MV-4-11 (cell line): Measurements from ENCODE around the gene EMILIN3.

Experiments
- DNase-seq: peaks from one replicate; lab custom pipeline; 2025; lab: John Stamatoyannopoulos, UW

EMILIN3 gene

DNA sequence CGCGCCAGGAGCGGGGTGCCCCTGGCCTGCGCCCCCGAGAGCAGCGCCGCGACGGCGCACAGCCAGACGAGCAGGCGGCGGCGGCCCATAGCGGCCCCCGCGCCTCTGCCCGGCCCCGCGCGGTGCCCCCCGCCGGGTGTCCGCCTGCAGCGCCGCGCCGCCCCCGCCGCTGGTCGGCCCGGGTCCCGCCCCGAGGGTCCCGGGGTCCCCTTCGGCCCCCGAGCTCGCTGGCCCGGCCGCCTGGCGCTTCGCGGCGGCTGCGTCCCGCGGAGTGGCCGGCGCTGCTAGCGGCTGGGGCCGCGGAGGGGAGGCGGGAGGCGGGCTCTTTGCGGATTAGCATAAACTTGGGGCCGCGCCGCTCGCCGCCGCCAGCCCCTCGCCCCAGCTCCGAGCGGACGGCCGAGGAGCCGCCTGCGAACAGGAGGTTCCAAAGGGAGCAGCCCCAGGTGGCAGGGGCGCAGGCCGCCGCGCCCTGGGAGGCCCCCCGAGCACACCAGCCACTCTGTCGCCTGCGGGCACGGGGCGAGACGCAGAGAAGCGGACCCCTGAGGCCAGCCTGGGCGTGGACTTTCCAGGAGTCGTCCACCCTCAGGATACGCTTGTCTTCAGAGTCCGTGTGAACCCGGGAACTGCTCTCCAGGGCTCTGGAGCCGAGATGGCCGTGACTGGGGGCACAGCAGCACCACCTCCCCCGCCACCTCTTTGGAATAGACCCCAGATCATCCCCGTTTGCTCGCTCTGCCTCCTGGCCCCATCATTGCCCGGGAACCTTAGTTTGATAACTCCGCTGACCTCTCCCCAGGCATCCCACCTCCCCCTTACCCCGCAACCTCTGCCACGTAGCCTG lies at the start of gene EMILIN3:
Gene EMILIN3, minus strand, starts transcription at position 273 of the 847 bp plus-strand sequence. Its CDS starts 184 bp downstream, at position 89.
- DNase-seq = no peak

- no peak for DNase-seq
Observed at GRCh38 chr20:41415191-41415590, 48.6 kb upstream of the EMILIN3 start.

DNA sequence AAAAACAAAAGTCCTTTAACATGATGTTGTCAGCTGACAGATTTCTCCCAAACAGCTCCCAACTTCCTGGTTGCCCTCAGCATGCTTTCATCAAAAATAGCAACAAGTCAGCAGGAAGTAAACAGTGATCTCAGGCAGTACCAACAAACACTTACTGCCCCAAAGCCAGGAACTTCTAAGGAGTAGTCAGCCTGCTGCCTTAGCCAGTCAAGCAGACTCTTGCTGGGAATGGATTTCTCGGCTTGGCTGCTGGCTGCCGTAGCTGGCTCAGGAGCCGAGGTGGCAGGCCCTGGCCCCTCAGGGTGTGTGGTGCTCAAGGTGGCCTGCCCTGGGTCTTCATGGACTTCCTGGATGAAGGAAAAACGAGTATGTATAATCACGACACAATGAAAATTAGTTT lies 46.6 kb upstream of the EMILIN3 start:
- no peak for DNase-seq

DNA sequence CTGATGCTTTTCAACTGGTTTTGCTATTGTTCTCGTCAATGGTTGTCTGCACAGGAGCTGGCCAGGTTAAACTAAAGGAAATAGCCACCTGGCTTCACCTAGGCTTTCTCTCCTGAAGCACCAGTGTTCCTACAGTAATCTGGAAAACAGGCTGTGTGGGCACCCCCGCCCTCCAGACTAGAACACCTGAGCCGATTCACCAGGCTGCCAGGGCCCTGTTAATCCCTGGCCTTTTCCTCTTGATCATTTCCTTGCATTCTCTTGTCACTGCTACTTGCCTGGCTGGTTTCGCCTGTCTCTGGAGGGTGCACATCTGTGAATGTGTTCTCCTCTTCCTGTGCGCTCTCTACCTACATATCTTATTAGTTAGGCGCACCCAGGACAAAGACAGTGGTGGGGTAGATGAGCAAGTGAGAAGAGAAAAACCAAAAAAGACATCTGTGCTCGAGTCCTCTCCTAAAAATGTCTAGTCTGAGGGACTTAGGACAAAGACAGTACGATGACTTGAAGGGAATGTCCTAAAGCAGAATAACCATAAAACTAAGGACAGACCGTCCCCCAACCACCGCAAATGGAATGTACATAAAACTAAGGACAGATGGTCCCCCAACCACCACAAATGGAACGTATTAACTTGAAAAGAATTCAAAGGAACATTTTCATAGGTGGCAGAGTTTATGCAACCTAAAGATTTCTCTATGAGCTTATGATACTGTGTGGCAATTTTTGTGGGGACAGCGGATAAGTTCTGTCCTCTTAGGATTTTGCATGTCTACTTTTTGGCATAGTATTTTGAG lies 45.9 kb upstream of the EMILIN3 start:
- no peak for DNase-seq

DNA sequence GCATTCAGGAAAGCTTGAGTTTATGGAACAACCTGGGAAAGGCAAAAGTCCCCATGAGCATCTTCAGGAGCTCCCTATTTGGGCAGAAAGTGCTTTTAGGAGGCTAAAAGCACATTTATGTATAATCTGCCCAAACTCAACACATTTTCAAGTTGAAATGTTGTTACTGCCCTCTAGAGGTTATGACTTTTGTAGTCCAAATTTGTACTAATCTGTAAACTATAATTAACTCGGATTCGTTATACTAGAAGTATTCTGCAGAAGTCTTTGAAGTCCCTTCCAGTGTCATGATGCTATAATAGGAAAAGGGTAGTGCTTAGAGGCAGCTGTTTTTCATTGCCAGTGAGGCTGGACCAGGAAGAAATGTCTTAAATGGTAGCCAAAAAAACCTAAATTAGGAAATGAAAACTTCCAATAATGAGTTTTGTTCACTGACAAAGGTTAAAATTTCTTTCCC lies 44.8 kb upstream of the EMILIN3 start:
- DNase-seq = peak; percentile 53

- DNase-seq = peak; percentile 29
Observed at GRCh38 chr20:41408986-41409385, 42.4 kb upstream of the EMILIN3 start.

DNA sequence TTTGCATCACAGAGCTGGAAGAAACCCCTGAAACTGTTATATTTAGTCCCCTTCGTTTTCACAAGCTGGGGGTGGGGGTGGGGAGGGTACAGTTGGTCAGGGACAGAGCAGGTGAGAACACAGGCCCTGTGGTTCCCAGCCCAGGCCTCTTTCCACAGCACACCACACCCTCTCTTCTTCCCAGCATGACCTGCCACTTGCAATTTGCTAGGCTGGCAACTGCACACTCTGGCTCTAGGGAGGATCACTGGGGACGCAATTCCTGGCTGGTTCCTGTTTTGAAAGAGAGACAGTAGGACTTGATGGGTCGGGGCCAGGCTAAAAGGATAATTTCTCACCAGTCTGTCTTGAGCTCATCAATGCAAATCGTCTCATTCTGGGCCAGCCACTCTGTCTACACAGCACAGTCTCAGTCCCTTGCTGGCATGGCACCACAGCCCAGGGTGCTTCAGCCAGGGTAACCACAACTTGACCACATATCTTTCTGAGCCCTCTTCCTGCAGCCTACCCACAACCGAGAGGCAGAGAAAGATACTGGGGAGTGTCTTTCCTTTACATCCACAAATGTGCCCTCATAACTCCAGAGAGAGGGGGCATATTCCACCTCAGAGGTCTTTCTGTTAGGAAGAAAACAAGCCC lies 41.7 kb upstream of the EMILIN3 start:
- DNase-seq = peak; percentile 80

GRCh38 chr20:41407607-41408006 lies 41.0 kb upstream of the EMILIN3 start:
- no peak for DNase-seq

- no peak for DNase-seq
Observed at GRCh38 chr20:41406896-41407444, 40.4 kb upstream of the EMILIN3 start.

GRCh38 chr20:41406353-41406752 lies 39.7 kb upstream of the EMILIN3 start:
- DNase-seq = no peak

DNA sequence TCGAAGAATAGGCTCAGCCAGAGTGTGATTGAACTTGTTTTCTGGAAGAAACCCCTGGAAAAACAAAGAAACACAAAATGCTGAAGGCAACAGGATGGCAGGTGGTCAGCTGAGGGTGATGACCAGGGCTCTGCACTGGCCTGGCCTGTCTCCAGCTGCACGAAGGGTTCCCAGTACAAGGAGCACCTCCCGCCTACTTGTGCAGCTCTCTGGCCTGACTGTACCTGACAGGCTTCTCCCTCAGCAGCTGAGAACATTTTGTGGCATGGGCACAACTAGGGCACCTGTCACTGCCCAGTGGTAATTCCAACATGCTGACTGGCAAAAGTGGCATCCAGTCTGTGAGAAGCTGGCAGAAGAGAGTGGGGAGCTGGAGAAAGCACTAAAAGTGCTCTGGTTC lies 38.8 kb upstream of the EMILIN3 start:
- DNase-seq = no peak

DNA sequence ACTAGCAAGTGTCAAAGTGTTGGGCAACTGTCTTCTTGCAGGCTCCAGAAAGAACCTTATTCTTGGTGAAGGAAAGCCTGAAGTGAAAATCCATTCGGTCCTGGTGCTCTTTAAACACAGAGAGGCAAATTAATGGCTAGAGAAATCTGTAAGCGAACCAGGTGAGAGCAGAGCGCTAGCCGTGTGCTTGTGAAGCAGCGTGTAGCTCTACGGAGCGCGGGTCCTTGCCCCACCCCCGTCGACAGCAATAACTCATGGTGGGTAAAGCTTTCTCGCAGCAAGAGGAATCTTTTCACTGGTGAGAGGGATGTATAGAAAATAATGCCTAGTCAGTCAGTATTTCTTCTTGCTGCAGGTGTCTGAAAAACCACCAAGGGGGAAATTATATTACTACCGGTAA lies 37.0 kb upstream of the EMILIN3 start:
- DNase-seq = no peak

DNA sequence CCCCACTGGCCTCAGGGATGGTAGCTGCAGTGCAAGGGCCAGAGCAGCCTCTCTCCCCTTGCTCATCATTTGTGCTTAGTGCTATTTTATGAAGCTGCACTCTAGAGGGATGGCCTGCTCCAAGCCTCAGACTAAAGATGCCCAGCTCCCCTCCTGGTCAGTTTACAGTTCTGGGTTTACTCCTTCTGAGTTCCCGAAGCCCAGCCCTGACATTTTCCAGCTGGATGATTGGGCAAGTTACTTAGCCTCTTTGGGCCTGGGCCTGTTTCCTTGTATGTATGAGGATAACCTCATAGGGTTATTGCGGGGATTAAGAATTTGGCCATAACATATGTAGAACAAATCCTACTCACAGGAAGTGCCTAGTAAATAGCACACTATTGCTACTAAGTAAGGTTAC lies 31.8 kb upstream of the EMILIN3 start:
- no peak for DNase-seq

- no peak for DNase-seq
Observed at GRCh38 chr20:41395667-41396664, 29.3 kb upstream of the EMILIN3 start.

DNA sequence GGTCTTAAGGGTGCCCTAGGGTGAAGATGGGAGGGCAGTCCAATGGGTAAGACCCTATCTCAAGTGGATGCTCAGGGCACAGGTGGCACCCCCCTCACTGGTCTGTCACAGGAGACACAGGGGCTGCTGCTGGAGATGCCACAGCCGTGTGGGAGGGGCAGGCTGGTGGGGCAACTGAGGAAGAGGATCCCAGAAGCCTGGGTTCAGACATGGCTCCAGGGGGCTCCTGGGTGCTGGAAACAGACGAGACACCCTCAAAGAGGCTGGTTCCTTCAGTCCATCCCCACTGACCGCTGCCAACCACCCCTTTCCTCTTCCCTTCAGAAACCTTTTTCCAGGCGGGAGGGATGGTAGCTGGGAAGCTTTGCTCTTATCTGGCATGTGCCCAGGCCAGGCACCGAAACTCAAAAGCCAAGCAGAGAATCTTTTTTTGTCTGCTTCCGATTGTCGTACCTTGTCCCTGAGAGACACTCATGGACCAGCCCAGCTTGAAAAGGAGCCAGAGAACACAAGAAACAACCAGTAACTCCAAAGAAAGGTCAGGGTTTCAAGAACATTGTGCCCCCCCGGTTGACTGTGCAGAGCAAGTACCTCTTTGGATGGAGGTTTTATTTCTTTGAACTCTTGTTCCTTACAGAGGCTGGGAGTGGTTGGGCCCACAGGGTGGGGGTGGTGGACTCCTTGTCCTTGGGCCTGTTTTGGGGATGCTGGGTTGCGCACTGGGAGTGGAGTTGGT lies 28.5 kb upstream of the EMILIN3 start:
- DNase-seq = no peak

GRCh38 chr20:41394081-41394480 lies 27.5 kb upstream of the EMILIN3 start:
- no peak for DNase-seq

DNA sequence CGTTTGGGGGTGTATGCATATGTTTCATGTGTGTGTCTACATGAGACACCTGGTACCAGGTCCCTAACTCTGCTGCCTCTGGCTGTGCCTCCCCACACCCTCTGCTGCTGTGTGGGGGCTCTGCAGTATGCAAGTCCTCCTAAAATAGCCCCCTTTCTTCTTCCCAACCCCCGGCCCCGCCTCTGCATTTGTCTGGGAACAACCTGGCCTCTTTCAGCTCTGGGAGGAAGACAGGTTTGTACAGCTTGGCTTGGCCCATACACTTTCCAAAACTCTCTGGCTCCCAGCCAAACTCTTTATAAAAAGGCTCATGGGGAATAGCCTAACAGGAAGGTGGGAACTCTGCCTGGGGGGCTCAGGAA lies 27.1 kb upstream of the EMILIN3 start:
- DNase-seq = no peak

GRCh38 chr20:41392871-41393704 lies 26.5 kb upstream of the EMILIN3 start:
- DNase-seq = no peak

- DNase-seq = no peak
Observed at GRCh38 chr20:41392295-41392694, 25.7 kb upstream of the EMILIN3 start.
